Hepatocyte (in vitro differentiated cells): ENCODE results near the gene WDR86. TPM values are rescaled to one million over a fixed set of nuclear protein-coding genes. Genes with fewer than 3 reads are reported as not detected.

ENCODE experiments used
- DNase-seq: peaks from one replicate; pipeline ENCODE4 v3.0.0-alpha.2; 2016; ENCODE audit warnings: low spot score
- H2AFZ ChIP-seq: fragments of 200-600 bp; sonication (generic); 2 replicates; pipeline ENCODE4 v1.6.0; 2016; ENCODE audit warnings: antibody characterized with exemption, mild to moderate bottlenecking
- H3K27ac ChIP-seq: fragments of 200-600 bp; sonication (generic); 2 replicates; pipeline ENCODE4 v1.5.1; 2016; ENCODE audit warnings: mild to moderate bottlenecking
- H3K27me3 ChIP-seq: fragments of 200-600 bp; sonication (generic); 2 replicates; pipeline ENCODE4 v1.6.1; 2016
- H3K36me3 ChIP-seq: fragments of 200-600 bp; sonication (generic); replicated peaks from 2 replicates; pipeline ENCODE4 v1.5.1; 2016; ENCODE audit warnings: low read depth; ENCODE audit not compliant: insufficient read depth
- H3K4me1 ChIP-seq: fragments of 200-600 bp; sonication (generic); 2 replicates; pipeline ENCODE4 v1.5.1; 2016; ENCODE audit warnings: mild to moderate bottlenecking, moderate library complexity; ENCODE audit not compliant: insufficient read depth
- H3K4me2 ChIP-seq: fragments of 200-600 bp; sonication (generic); 2 replicates; pipeline ENCODE4 v1.6.0; 2016
- H3K4me3 ChIP-seq: fragments of 200-600 bp; sonication (generic); 2 replicates; pipeline ENCODE4 v1.5.1; 2016; ENCODE audit warnings: mild to moderate bottlenecking
- H3K79me2 ChIP-seq: fragments of 200-600 bp; sonication (generic); 2 replicates; pipeline ENCODE4 v1.6.0; 2017; ENCODE audit warnings: mild to moderate bottlenecking
- H3K9me2 ChIP-seq: fragments of 200-600 bp; sonication (generic); replicated peaks from 2 replicates; pipeline ENCODE4 v1.6.0; 2017; ENCODE audit warnings: mild to moderate bottlenecking; ENCODE audit not compliant: insufficient read depth
- H3K9me3 ChIP-seq: fragments of 200-600 bp; sonication (generic); 2 replicates; pipeline ENCODE4 v1.5.1; 2016; ENCODE audit warnings: low read depth, mild to moderate bottlenecking
- H4K20me1 ChIP-seq: fragments of 200-600 bp; sonication (generic); 2 replicates; pipeline ENCODE4 v1.6.0; 2016; ENCODE audit warnings: mild to moderate bottlenecking; ENCODE audit not compliant: insufficient read depth, poor library complexity, severe bottlenecking
- CTCF ChIP-seq: fragments of 200-600 bp; sonication (generic); IDR thresholded peaks from 2 replicates; pipeline ENCODE4 v1.5.1; 2016; ENCODE audit warnings: antibody characterized with exemption, mild to moderate bottlenecking; ENCODE audit not compliant: poor library complexity
- EZH2 ChIP-seq: fragments of 200-600 bp; sonication (generic); IDR thresholded peaks from 2 replicates; pipeline ENCODE4 v1.6.1; 2016; ENCODE audit warnings: antibody characterized with exemption, mild to moderate bottlenecking, borderline replicate concordance
- EZH2phosphoT487 ChIP-seq: fragments of 200-600 bp; sonication (generic); IDR thresholded peaks from one replicate; pipeline ENCODE4 v1.6.1; 2018; ENCODE audit warnings: antibody characterized with exemption, mild to moderate bottlenecking, low read depth, moderate library complexity; ENCODE audit not compliant: unreplicated experiment, severe bottlenecking
- WGBS: methylation state at CpG from one replicate; pipeline ENCODE4 v1.1.6; 2016; ENCODE audit warnings: low lambda C conversion rate; ENCODE audit errors: missing lambda C conversion rate; 5-methylcytosine and 5-hydroxymethylcytosine counted together
- polyA plus RNA-seq: library from polyadenylated mRNA; unstranded; fragments of >200 nt; fragmentation: Nextera tagmentation; extraction: Ambion mirVana; gene quantifications from 2 replicates; pipeline ENCODE4 v1.2.1, GENCODE V29; 2016
- total RNA-seq: library from RNA; depleted of rRNA; stranded (reverse); fragments of >200 nt; gene quantifications from 2 replicates; pipeline ENCODE4 v1.2.3, GENCODE V29; 2014

The WDR86 gene
- total and polyA plus RNA-seq, 2 experiments from 2014 or later, result 10.6 to 12.4 TPM

DNA sequence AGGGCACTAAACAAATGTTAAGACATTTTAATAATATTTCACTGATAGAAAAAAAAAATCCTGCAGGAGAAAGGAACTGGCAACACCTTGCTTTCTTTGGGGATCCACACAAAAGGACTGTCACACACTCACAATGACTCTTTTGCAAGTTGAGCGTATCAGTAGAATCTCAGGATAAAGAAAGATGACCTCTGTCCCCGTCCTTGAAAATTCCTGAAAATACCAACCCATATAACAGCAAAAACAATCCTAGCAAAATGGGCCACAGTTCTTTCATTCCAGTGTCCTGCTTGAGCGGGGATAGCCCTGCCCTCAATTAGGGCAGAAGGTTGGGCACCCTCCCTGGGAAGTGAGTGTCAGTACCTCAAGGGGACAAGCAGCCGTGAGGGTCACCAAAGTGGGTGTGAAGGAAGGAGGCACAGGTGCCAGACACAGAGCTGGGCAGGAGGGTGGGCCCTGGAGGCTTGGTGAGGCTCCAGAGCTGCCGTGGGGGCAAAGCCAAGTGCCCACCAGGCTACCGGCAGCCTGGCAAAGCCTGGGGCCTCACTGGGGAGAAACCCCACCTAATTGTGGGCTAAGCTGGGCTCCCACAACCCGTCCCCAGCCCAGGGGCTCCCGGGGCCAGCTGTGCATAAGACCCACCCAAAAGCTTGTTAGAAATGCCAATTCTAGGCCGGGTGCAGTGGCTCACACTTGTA, 2.8 kb downstream of the WDR86 start:
- peaks cover 34% of the 10 kb centered on the region for H3K27me3 ChIP-seq
- no peak overlapping the region for H2AFZ ChIP-seq
- no peak overlapping the region for H3K4me2 ChIP-seq
- no peaks in the 10 kb centered on the region for H3K9me3 ChIP-seq
- no peak overlapping the region for H3K4me3 ChIP-seq
- no peak overlapping the region for H3K27ac ChIP-seq
- DNase-seq, result no peak
- H4K20me1 ChIP-seq, result no peaks in the 10 kb centered on the region
- peaks cover 11% of the 10 kb centered on the region for H3K79me2 ChIP-seq
- H3K4me1 ChIP-seq, result peaks cover 30% of the 10 kb centered on the region
- TF ChIP-seq CTCF (no peak), EZH2 (no peak), EZH2phosphoT487 (no peak)
- H3K36me3 ChIP-seq, result no peaks in the 10 kb centered on the region
- 91% methylated on average over 9 of the region's 9 CpGs for WGBS
- H3K9me2 ChIP-seq, result no peaks in the 10 kb centered on the region

DNA sequence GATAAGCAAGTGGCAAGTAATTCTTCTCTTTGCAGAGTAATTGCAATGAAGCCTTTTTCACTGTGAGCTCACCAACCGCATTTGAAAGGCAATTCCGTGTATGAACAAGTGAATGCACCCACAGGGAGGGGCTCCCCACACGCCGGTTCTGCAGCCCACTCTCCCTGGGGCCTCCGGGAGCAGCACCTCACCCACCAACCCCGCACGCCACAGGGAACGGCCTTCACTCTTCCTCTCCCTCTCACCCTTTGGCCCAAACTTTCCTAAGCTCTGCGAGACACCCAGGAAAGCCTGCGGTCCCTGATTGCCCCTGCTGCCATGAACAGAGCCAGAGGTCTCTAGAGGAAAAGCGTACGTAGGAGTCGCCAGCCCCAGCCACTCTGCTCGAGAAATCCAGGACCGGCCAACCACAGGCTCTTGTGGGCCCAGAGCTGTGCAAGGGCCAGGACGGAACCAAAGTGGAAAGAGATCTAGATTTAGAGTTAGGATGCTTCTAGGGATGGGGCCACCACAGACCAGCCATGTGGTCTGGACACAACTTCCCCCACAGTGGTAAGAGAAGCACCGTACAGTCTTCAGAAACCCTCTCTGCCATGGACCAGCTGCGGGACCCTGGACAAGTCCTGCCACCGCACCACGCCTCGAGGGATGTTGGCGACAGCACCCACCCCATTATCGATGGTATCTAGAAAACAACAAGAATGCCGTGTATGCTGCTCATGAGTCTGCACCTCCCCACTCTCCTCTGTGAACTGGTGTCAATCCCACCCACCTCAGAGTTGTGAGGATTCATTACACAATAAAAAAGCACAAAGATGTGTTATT, 3.6 kb downstream of the WDR86 start:
- TF ChIP-seq CTCF, result no peak
- no peak for TF ChIP-seq EZH2
- TF ChIP-seq EZH2phosphoT487, result no peak
- no peak overlapping the region for H2AFZ ChIP-seq
- H3K4me1 ChIP-seq, result peaks cover 30% of the 10 kb centered on the region

DNA sequence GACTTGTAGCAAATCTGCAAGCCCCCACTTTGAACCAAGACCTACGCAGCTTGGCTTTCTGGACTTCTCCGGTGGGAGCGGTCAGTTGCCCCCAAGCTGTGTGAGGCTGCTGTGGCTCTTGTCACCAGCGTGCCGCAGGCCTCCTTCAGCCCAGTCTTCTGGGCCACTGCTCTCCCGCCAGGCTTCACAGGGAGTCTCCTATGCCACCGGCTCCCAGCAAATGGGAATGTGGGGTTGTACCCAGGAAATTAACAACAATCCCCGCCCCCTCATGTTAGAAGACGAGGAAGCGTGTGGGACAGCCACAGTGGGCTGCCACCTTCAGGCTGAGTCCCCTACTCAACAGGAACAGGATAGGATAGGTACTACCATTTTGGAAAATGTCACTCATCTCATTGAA, 4.2 kb downstream of the WDR86 start:
- H3K27me3 ChIP-seq, result peaks cover 20% of the 10 kb centered on the region
- TF ChIP-seq EZH2, result no peak
- TF ChIP-seq CTCF, result no peak
- no peak for TF ChIP-seq EZH2phosphoT487
- H2AFZ ChIP-seq, result no peak overlapping the region
- no peaks in the 10 kb centered on the region for H3K9me2 ChIP-seq
- no peak overlapping the region for H3K4me2 ChIP-seq
- WGBS, result 95% methylated on average over 10 of the region's 10 CpGs
- no peaks in the 10 kb centered on the region for H4K20me1 ChIP-seq
- H3K9me3 ChIP-seq, result no peaks in the 10 kb centered on the region
- H3K27ac ChIP-seq, result no peak overlapping the region
- no peak overlapping the region for H3K4me3 ChIP-seq
- peaks cover 30% of the 10 kb centered on the region for H3K4me1 ChIP-seq
- DNase-seq, result no peak
- H3K79me2 ChIP-seq, result peaks cover 11% of the 10 kb centered on the region
- H3K36me3 ChIP-seq, result no peaks in the 10 kb centered on the region

More for the DNA sequence above, 3.6 kb downstream of the WDR86 start:
- H3K9me2 ChIP-seq, result no peaks in the 10 kb centered on the region
- DNase-seq, result no peak
- 95% methylated on average over 24 of the region's 24 CpGs for WGBS
- no peak overlapping the region for H3K4me3 ChIP-seq
- H3K9me3 ChIP-seq, result no peaks in the 10 kb centered on the region
- no peaks in the 10 kb centered on the region for H4K20me1 ChIP-seq
- no peak overlapping the region for H3K27ac ChIP-seq
- no peak overlapping the region for H3K4me2 ChIP-seq
- H3K27me3 ChIP-seq, result peaks cover 26% of the 10 kb centered on the region
- no peaks in the 10 kb centered on the region for H3K36me3 ChIP-seq
- peaks cover 11% of the 10 kb centered on the region for H3K79me2 ChIP-seq
